IMR-90 (cell line): Measurements from ENCODE around the gene MIR17HG. TPM values are rescaled to one million over a fixed set of nuclear protein-coding genes. Genes with fewer than 3 reads are reported as not detected.

ENCODE experiments used
- ATAC-seq: fragments of 200-7000 bp; cut with Tn5 transposase; 2 replicates; pipeline ENCODE4 v1.9.1; 2020; ENCODE audit warnings: low read depth, mild to moderate bottlenecking, moderate library complexity
- BruUV-seq: library from RNA; stranded (reverse); fragments of 400-500 nt; replicated peaks from 2 replicates; lab custom pipeline; 2021; lab: Mats Ljungman, UMichigan
- CTCF ChIA-PET: fragments of 300-600 bp; formaldehyde crosslinking; extraction: SDS; loops from one replicate; lab custom pipeline; 2021; ENCODE audit warnings: antibody characterized with exemption; lab: Yijun Ruan, JAX
- POLR2A ChIA-PET: fragments of 300-600 bp; sonication (Branson Sonifier 250); formaldehyde crosslinking; loops from one replicate; lab custom pipeline; 2022; ENCODE audit warnings: antibody characterized with exemption; ENCODE audit not compliant: unreplicated experiment; lab: Charles Lee
- DNase-seq: peaks from one replicate; pipeline ENCODE4 v3.0.0; 2013
- H2AFZ ChIP-seq: replicated peaks from 2 replicates; pipeline ENCODE3; 2013; ENCODE audit warnings: low read length, mild to moderate bottlenecking; ENCODE audit not compliant: poor library complexity
- H2AK5ac ChIP-seq: 2 replicates; pipeline ENCODE4 v1.6.1; 2013; ENCODE audit warnings: low read depth, low read length, inconsistent platforms
- H2AK9ac ChIP-seq: replicated peaks from 2 replicates; pipeline ENCODE3; 2013; ENCODE audit warnings: mild to moderate bottlenecking, low read depth, low read length, moderate library complexity; ENCODE audit not compliant: poor library complexity
- H2BK120ac ChIP-seq: 2 replicates; pipeline ENCODE4 v1.6.1; 2013; ENCODE audit warnings: low read depth, low read length, inconsistent platforms
- H2BK15ac ChIP-seq: 3 replicates; pipeline ENCODE4 v1.6.1; 2013; ENCODE audit warnings: low read depth, low read length, inconsistent platforms
- H2BK20ac ChIP-seq: 2 replicates; pipeline ENCODE4 v1.6.1; 2013; ENCODE audit warnings: low read depth, mild to moderate bottlenecking, inconsistent platforms, low read length, moderate library complexity
- H2BK5ac ChIP-seq: 2 replicates; pipeline ENCODE4 v1.6.1; 2013; ENCODE audit warnings: mild to moderate bottlenecking, low read depth, low read length, inconsistent platforms; ENCODE audit not compliant: poor library complexity, severe bottlenecking
- H3K14ac ChIP-seq: replicated peaks from 2 replicates; pipeline ENCODE4 v1.6.1; 2013; ENCODE audit warnings: low read depth, low read length, inconsistent platforms
- H3K18ac ChIP-seq: 2 replicates; pipeline ENCODE4 v1.6.1; 2013; ENCODE audit warnings: low read depth, low read length, control low read depth
- H3K23ac ChIP-seq: 2 replicates; pipeline ENCODE4 v1.6.1; 2013; ENCODE audit warnings: low read depth, low read length, inconsistent platforms
- H3K27ac ChIP-seq: 2 replicates; pipeline ENCODE4 v1.5.1; 2013; ENCODE audit warnings: mild to moderate bottlenecking, control low read depth, low read length; ENCODE audit not compliant: insufficient read depth
- H3K27me3 ChIP-seq: 2 replicates; pipeline ENCODE4 v1.6.1; 2013; ENCODE audit warnings: low read length; ENCODE audit not compliant: control insufficient read depth, insufficient read depth
- H3K36me3 ChIP-seq: 2 replicates; pipeline ENCODE4 v1.6.1; 2013; ENCODE audit warnings: low read length, mixed read lengths; ENCODE audit not compliant: control insufficient read depth, insufficient read depth
- H3K4ac ChIP-seq: 2 replicates; pipeline ENCODE4 v1.6.1; 2013; ENCODE audit warnings: low read depth, low read length, inconsistent platforms
- H3K4me1 ChIP-seq: 2 replicates; pipeline ENCODE4 v1.6.1; 2013; ENCODE audit warnings: low read length, mixed read lengths; ENCODE audit not compliant: control insufficient read depth, insufficient read depth
- H3K4me2 ChIP-seq: 2 replicates; pipeline ENCODE4 v1.6.1; 2013; ENCODE audit warnings: low read depth, mild to moderate bottlenecking, control low read depth, low read length, moderate library complexity
- H3K4me3 ChIP-seq: 2 replicates; pipeline ENCODE4 v1.5.1; 2013; ENCODE audit warnings: low read depth, mild to moderate bottlenecking, control low read depth, low read length, moderate library complexity; ENCODE audit not compliant: insufficient read depth
- H3K56ac ChIP-seq: 2 replicates; pipeline ENCODE4 v1.6.1; 2013; ENCODE audit warnings: low read length, inconsistent platforms; ENCODE audit not compliant: insufficient read depth; ENCODE audit errors: extremely low read depth
- H3K79me1 ChIP-seq, 2 experiments: 2 replicates each; pipeline ENCODE4 v1.6.1; 2013; ENCODE audit warnings: low read length in 2 of 2, inconsistent platforms in 1 of 2, low read depth in 1 of 2
- H3K9ac ChIP-seq: 2 replicates; pipeline ENCODE4 v1.6.1; 2013; ENCODE audit warnings: low read depth, low read length, control low read depth
- H3K9me1 ChIP-seq: 2 replicates; pipeline ENCODE4 v1.6.1; 2013; ENCODE audit warnings: low read length, inconsistent platforms; ENCODE audit not compliant: insufficient read depth
- H3K9me3 ChIP-seq: 2 replicates; pipeline ENCODE4 v1.6.1; 2013; ENCODE audit warnings: low read length; ENCODE audit not compliant: control insufficient read depth, insufficient read depth
- H4K20me1 ChIP-seq: 2 replicates; pipeline ENCODE4 v1.6.1; 2013; ENCODE audit warnings: low read length, inconsistent platforms; ENCODE audit not compliant: insufficient read depth
- H4K5ac ChIP-seq: 2 replicates; pipeline ENCODE4 v1.6.1; 2013; ENCODE audit warnings: mild to moderate bottlenecking, low read depth, low read length, control low read depth
- H4K8ac ChIP-seq, 2 experiments: 2 replicates each; pipeline ENCODE4 v1.6.1; 2013; ENCODE audit warnings: low read depth in 2 of 2, low read length in 2 of 2, control low read depth in 1 of 2, inconsistent platforms in 1 of 2
- H4K91ac ChIP-seq: 2 replicates; pipeline ENCODE4 v1.6.1; 2013; ENCODE audit warnings: low read depth, low read length, inconsistent platforms; ENCODE audit not compliant: insufficient read depth
- BHLHE40 ChIP-seq: fragments of 150-350 bp; IDR thresholded peaks from 2 replicates; pipeline ENCODE4 v1.6.1; 2016; ENCODE audit warnings: mild to moderate bottlenecking, low read depth, low read length
- CEBPB ChIP-seq: IDR thresholded peaks from 2 replicates; pipeline ENCODE4 v1.6.1; 2012; ENCODE audit warnings: low read depth, low read length, improper control_type of control experiment
- CHD1 ChIP-seq: IDR thresholded peaks from 2 replicates; pipeline ENCODE4 v1.6.1; 2012; ENCODE audit warnings: low read depth, low read length, improper control_type of control experiment
- CTCF ChIP-seq: conservative IDR thresholded peaks from 2 replicates; pipeline ENCODE4 v1.5.1; 2012; ENCODE audit warnings: mild to moderate bottlenecking, low read depth, low read length, improper control_type of control experiment
- FOS ChIP-seq: fragments of 150-350 bp; IDR thresholded peaks from 2 replicates; pipeline ENCODE4 v1.6.1; 2016; ENCODE audit warnings: low read depth, low read length
- MAFK ChIP-seq: IDR thresholded peaks from 2 replicates; pipeline ENCODE4 v1.6.1; 2012; ENCODE audit warnings: low read depth, low read length, improper control_type of control experiment
- MAZ ChIP-seq: IDR thresholded peaks from 2 replicates; pipeline ENCODE4 v1.6.1; 2012; ENCODE audit warnings: low read depth, mild to moderate bottlenecking, low read length, improper control_type of control experiment, moderate library complexity, borderline replicate concordance
- MXI1 ChIP-seq: IDR thresholded peaks from 2 replicates; pipeline ENCODE4 v1.6.1; 2012; ENCODE audit warnings: low read depth, mild to moderate bottlenecking, low read length, moderate library complexity, borderline replicate concordance
- NFE2L2 ChIP-seq: fragments of 150-350 bp; IDR thresholded peaks from 2 replicates; pipeline ENCODE4 v1.6.1; 2016; ENCODE audit warnings: low read depth, mild to moderate bottlenecking, low read length
- POLR2A ChIP-seq: IDR thresholded peaks from 2 replicates; pipeline ENCODE4 v1.6.1; 2012; ENCODE audit warnings: mild to moderate bottlenecking, low read depth, low read length
- RAD21 ChIP-seq: IDR thresholded peaks from 2 replicates; pipeline ENCODE4 v1.6.1; 2012; ENCODE audit warnings: low read length, improper control_type of control experiment
- RCOR1 ChIP-seq: IDR thresholded peaks from 2 replicates; pipeline ENCODE4 v1.6.1; 2012; ENCODE audit warnings: mild to moderate bottlenecking, low read length, improper control_type of control experiment; ENCODE audit not compliant: insufficient replicate concordance
- RFX5 ChIP-seq: IDR thresholded peaks from 2 replicates; pipeline ENCODE4 v1.8.0; 2012; ENCODE audit warnings: low read depth, mild to moderate bottlenecking, low read length, moderate library complexity
- SMC3 ChIP-seq: fragments of 150-350 bp; IDR thresholded peaks from 2 replicates; pipeline ENCODE4 v1.6.1; 2016; ENCODE audit warnings: low read depth, mild to moderate bottlenecking, antibody characterized with exemption, low read length, moderate library complexity
- WGBS, 2 experiments: methylation state at CpG; one replicate each; pipeline versions ENCODE4 v1.1.5 to v1.1.7; 2013; ENCODE audit warnings: missing lambda C conversion rate in 2 of 2; ENCODE audit not compliant: insufficient read length in 1 of 2; ENCODE audit errors: extremely low coverage in 2 of 2; 5-methylcytosine and 5-hydroxymethylcytosine counted together
- dilution Hi-C: fragments of 300-500 bp; cut with HindIII; formaldehyde crosslinking; loops from one replicate; pipeline ENCODE4 v1.14.3; 2018; ENCODE audit warnings: low sequenced_read_pairs; ENCODE audit not compliant: unreplicated experiment
- in situ Hi-C: fragments of 300-500 bp; cut with MboI; formaldehyde crosslinking; loops from 3 replicates; pipeline ENCODE4 v1.14.3; 2019; ENCODE audit warnings: low sequenced_read_pairs, inconsistent platforms, mixed read lengths
- intact Hi-C: fragments of 100-400 bp; cut with micrococcal nuclease; formaldehyde crosslinking; loops from 2 replicates; pipeline ENCODE4 v1.10.0; 2022
- polyA plus RNA-seq, 3 experiments: library from polyadenylated mRNA; depleted of rRNA; stranded (reverse); fragments of >200 nt; gene quantifications; 2 replicates each; pipeline ENCODE4 v1.2.3, GENCODE V29; 2012; ENCODE audit warnings: low replicate concordance in 1 of 3
- total RNA-seq: library from RNA; depleted of rRNA; stranded (reverse); fragments of >200 nt; gene quantifications from 2 replicates; pipeline ENCODE4 v1.2.3, GENCODE V29; 2012
- TF ChIP-seq, protein P1 (sequence below): fragments of 150-350 bp; IDR thresholded peaks from 2 replicates; pipeline ENCODE4 v1.6.1; 2017; ENCODE audit warnings: mild to moderate bottlenecking, antibody characterized with exemption, low read length, low read depth
- TF ChIP-seq, protein P2 (sequence below): fragments of 150-350 bp; IDR thresholded peaks from 2 replicates; pipeline ENCODE4 v1.6.1; 2016; ENCODE audit warnings: low read depth, mild to moderate bottlenecking, low read length, moderate library complexity, borderline replicate concordance

Gene MIR17HG
- total and polyA plus RNA-seq, 2 of the 4 experiments (the other 2 are of a cell fraction), result 0.77 to 3.0 TPM

DNA sequence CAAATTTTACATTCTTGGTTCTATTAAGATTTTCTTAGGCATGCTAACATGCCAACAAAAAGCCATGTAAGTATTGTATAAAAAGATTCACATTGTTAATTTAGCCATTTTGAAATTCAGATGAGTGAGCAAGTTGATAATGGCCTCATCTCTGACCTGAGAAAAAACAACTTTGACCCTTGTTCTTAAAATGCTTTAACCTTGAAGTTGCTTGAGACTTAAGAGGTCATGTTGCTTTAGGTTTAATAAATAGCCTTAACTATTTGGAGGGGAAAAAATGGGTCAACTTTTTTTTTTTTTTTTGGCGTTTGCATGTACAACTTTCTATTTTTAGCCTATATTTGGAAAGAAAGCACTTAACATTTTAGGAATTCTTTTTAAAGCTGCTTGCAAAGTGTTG, 6.0 kb downstream of the MIR17HG start:
- WGBS, 2 experiments, result no CpG with 5 or more reads among the region's 1 CpG
- Histone ChIP-seq H4K20me1 (peaks cover 16% of the 10 kb centered on the region), H3K9me3 (no peaks in the 10 kb centered on the region), H3K4ac (no peak overlapping the region), H3K56ac (no peak overlapping the region), H4K5ac (no peak overlapping the region), H3K36me3 (peaks cover 15% of the 10 kb centered on the region), H3K18ac (no peak overlapping the region), H4K8ac (no peak overlapping the region), H3K27me3 (no peaks in the 10 kb centered on the region), H2AFZ (no peak overlapping the region), H4K91ac (no peak overlapping the region), H2BK20ac (no peak overlapping the region), H3K14ac (no peak overlapping the region), H2BK120ac (no peak overlapping the region), H3K4me3 (no peak overlapping the region), H2AK5ac (no peak overlapping the region), H3K79me1 (peaks cover 13 to 26% of the 10 kb centered on the region in 2 experiments), H2BK5ac (no peak overlapping the region), H3K9ac (no peak overlapping the region), H3K27ac (no peak overlapping the region), H3K4me1 (peaks cover 3% of the 10 kb centered on the region), H2BK15ac (no peak overlapping the region), H3K4me2 (no peak overlapping the region), H3K23ac (no peak overlapping the region), H2AK9ac (no peak overlapping the region), H3K9me1 (0 out of 2 replicates have a peak, but pooled peaks cover 4% of the 10 kb centered on the region)
- in situ Hi-C loops, result no loop called here
- intact Hi-C loops, result no loop called here
- ChIA-PET CTCF (no interaction called here), POLR2A (no interaction called here)
- no TSS peak for BruUV-seq
- dilution Hi-C loops, result no loop called here
- TF ChIP-seq CEBPB (no peak), CTCF (no peak), NFE2L2 (no peak), MXI1 (no peak), CHD1 (no peak), FOS (no peak), MAFK (no peak), POLR2A (no peak), RCOR1 (no peak), MAZ (no peak), SMC3 (no peak), RAD21 (no peak), BHLHE40 (no peak), RFX5 (no peak)
- TF ChIP-seq, protein P1, sequence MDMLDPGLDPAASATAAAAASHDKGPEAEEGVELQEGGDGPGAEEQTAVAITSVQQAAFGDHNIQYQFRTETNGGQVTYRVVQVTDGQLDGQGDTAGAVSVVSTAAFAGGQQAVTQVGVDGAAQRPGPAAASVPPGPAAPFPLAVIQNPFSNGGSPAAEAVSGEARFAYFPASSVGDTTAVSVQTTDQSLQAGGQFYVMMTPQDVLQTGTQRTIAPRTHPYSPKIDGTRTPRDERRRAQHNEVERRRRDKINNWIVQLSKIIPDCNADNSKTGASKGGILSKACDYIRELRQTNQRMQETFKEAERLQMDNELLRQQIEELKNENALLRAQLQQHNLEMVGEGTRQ, result no peak
- TF ChIP-seq, protein P2, sequence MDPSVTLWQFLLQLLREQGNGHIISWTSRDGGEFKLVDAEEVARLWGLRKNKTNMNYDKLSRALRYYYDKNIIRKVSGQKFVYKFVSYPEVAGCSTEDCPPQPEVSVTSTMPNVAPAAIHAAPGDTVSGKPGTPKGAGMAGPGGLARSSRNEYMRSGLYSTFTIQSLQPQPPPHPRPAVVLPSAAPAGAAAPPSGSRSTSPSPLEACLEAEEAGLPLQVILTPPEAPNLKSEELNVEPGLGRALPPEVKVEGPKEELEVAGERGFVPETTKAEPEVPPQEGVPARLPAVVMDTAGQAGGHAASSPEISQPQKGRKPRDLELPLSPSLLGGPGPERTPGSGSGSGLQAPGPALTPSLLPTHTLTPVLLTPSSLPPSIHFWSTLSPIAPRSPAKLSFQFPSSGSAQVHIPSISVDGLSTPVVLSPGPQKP, result no peak
- no peak for DNase-seq
- no peak for ATAC-seq
